T1000 (cell line): Measurements from ENCODE around the gene ABCF2.
A peak's percentile ranks its signal among the peaks of the same experiment; 100 is the strongest.

Source experiments
- DNase-seq: peaks from one replicate; lab custom pipeline; 2025; ENCODE audit warnings: mixed read lengths; lab: John Stamatoyannopoulos, UW

The ABCF2 gene

GRCh38 chr7:151174246-151175046 lies 52.6 kb downstream of the ABCF2 start:
- no peak for DNase-seq

- DNase-seq: no peak
These were observed 53.4 kb downstream of the ABCF2 start for GRCh38 chr7:151173386-151174245.

GRCh38 chr7:151172273-151173141 lies 54.5 kb downstream of the ABCF2 start:
- DNase-seq: peak; percentile 64

GRCh38 chr7:151168787-151169162 lies 58.2 kb downstream of the ABCF2 start:
- no peak for DNase-seq

GRCh38 chr7:151168003-151168786 lies 58.8 kb downstream of the ABCF2 start:
- DNase-seq: no peak

GRCh38 chr7:151167197-151167961 lies 59.6 kb downstream of the ABCF2 start, which contains the start of gene GBX1:
GBX1 (minus strand) TSS chr7:151167694; CDS start chr7:151167548, 146 bp downstream.
- no peak for DNase-seq

GRCh38 chr7:151166629-151167196 lies 60.3 kb downstream of the ABCF2 start:
- no peak for DNase-seq
